ENCODE results near the gene AP2S1.

The AP2S1 gene

GRCh38 chr19:46821512-46822409 lies 28.9 kb downstream of the AP2S1 start:
- no peaks in the 10 kb centered on the region for H3K36me3 ChIP-seq (ENCODE audit: control insufficient read depth in 2 of 2, insufficient read depth in 1 of 2, low read length in 2 of 2)
- ChIA-PET CTCF (interaction anchor here (0.6 to 2.4 kb wide), 7 partner anchors 19 to 201 kb away, joined by 3 to 7 read pairs (median 3); no protein-coding TSS in a partner anchor), POLR2A (interaction anchor here (1.1 to 3.8 kb wide), 4 partner anchors 18 to 37 kb away, joined by 3 to 44 read pairs (median 3); partner anchors contain the start of gene SLC1A5)
- H3K27ac ChIP-seq (ENCODE audit: extremely low read depth, low read depth, low read length), result no peak overlapping the region
- H3K4me3 ChIP-seq (ENCODE audit: low read depth, low read length), result no peak overlapping the region
- TF ChIP-seq GLIS1 (tag by site-specific recombination; IDR thresholded peaks at IDR 0.05), result peak; percentile 42
- no peak for TF ChIP-seq ZNF350 (tag by site-specific recombination; IDR thresholded peaks at IDR 0.05)
- H3K4me1 ChIP-seq (ENCODE audit: control insufficient read depth, insufficient read depth, low read length), result peaks cover 7% of the 10 kb centered on the region
- no peaks in the 10 kb centered on the region for H3K9me3 ChIP-seq (ENCODE audit: control insufficient read depth, insufficient read depth, low read depth, low read length)

GRCh38 chr19:46818812-46819211 lies 31.8 kb downstream of the AP2S1 start:
- Histone ChIP-seq H3K36me3 (ENCODE audit: control insufficient read depth in 2 of 2, insufficient read depth in 1 of 2, low read length in 2 of 2) (no peaks in the 10 kb centered on the region), H3K4me1 (ENCODE audit: control insufficient read depth, insufficient read depth, low read length) (peaks cover 9% of the 10 kb centered on the region), H3K27ac (ENCODE audit: extremely low read depth, low read depth, low read length) (no peak overlapping the region), H3K4me3 (ENCODE audit: low read depth, low read length) (no peak overlapping the region), H3K9me3 (ENCODE audit: control insufficient read depth, insufficient read depth, low read depth, low read length) (no peaks in the 10 kb centered on the region)
- TF ChIP-seq MYNN (tag by site-specific recombination; IDR thresholded peaks at IDR 0.05; ENCODE audit: borderline replicate concordance), result no peak
- peak; percentile 32 for TF ChIP-seq SP2 (tag by site-specific recombination; IDR thresholded peaks at IDR 0.05)
- ChIA-PET CTCF (interaction anchor here (0.6 to 0.9 kb wide), 3 partner anchors 27 to 283 kb away, joined by 3 to 4 read pairs (median 3); no protein-coding TSS in a partner anchor), POLR2A (interaction anchor here (0.7 kb wide), 1 partner anchor 474 kb away, joined by 5 read pairs; no protein-coding TSS in a partner anchor)

GRCh38 chr19:46815833-46816627 lies 34.6 kb downstream of the AP2S1 start:
- H3K4me3 ChIP-seq (ENCODE audit: low read depth, low read length), result no peak overlapping the region
- CTCF ChIA-PET, result interaction anchor here (0.5 to 1.0 kb wide), 5 partner anchors 21 to 263 kb away, joined by 3 to 5 read pairs (median 3); no protein-coding TSS in a partner anchor
- H3K9me3 ChIP-seq (ENCODE audit: control insufficient read depth, insufficient read depth, low read depth, low read length), result no peaks in the 10 kb centered on the region
- TF ChIP-seq ZNF362 (tag by site-specific recombination; IDR thresholded peaks at IDR 0.05) (peak; percentile 48; the same call in 1 of the 2 replicates), ZNF449 (tag by site-specific recombination; IDR thresholded peaks at IDR 0.05) (no peak), ZFHX2 (tag by site-specific recombination; conservative IDR thresholded peaks at IDR 0.05) (peak; percentile 52; the same call in 1 of the 2 replicates)
- no peak overlapping the region for H3K27ac ChIP-seq (ENCODE audit: extremely low read depth, low read depth, low read length)
- H3K4me1 ChIP-seq (ENCODE audit: control insufficient read depth, insufficient read depth, low read length), result peaks cover 16% of the 10 kb centered on the region
- POLR2A ChIA-PET, result interaction anchor here (0.6 kb wide), 2 partner anchors 14 to 160 kb away, joined by 5 to 9 read pairs; no protein-coding TSS in a partner anchor
- H3K36me3 ChIP-seq (ENCODE audit: control insufficient read depth in 2 of 2, insufficient read depth in 1 of 2, low read length in 2 of 2), result no peaks in the 10 kb centered on the region

GRCh38 chr19:46813839-46814358 lies 36.7 kb downstream of the AP2S1 start:
- H3K9me3 ChIP-seq (ENCODE audit: control insufficient read depth, insufficient read depth, low read depth, low read length), result no peaks in the 10 kb centered on the region
- peaks cover 10% of the 10 kb centered on the region for H3K4me1 ChIP-seq (ENCODE audit: control insufficient read depth, insufficient read depth, low read length)
- no peak overlapping the region for H3K4me3 ChIP-seq (ENCODE audit: low read depth, low read length)
- no peak overlapping the region for H3K27ac ChIP-seq (ENCODE audit: extremely low read depth, low read depth, low read length)
- TF ChIP-seq HOXC10 (CRISPR knock-in tag; IDR thresholded peaks at IDR 0.05), result no peak
- TF ChIP-seq SP3 (tag by site-specific recombination; IDR thresholded peaks at IDR 0.05), result 0 out of 2 replicates have a peak, but pooled peaks have one; percentile 4
- TF ChIP-seq PRDM1 (tag by site-specific recombination; IDR thresholded peaks at IDR 0.05), result 0 out of 2 replicates have a peak, but pooled peaks have one; percentile 27
- 0 out of 2 replicates have a peak, but pooled peaks have one; percentile 13 for TF ChIP-seq ZNF366 (tag by site-specific recombination; conservative IDR thresholded peaks at IDR 0.05)
- no peak for TF ChIP-seq ZNF350 (tag by site-specific recombination; IDR thresholded peaks at IDR 0.05)
- no peaks in the 10 kb centered on the region for H3K36me3 ChIP-seq (ENCODE audit: control insufficient read depth in 2 of 2, insufficient read depth in 1 of 2, low read length in 2 of 2)
- ChIA-PET CTCF (interaction anchor here (0.6 kb wide), 1 partner anchor 60 kb away, joined by 3 read pairs; no protein-coding TSS in a partner anchor), POLR2A (interaction anchor here (1.2 kb wide), 1 partner anchor 26 kb away, joined by 3 read pairs; the partner anchor contains the start of gene SLC1A5)

Measured in HEK293 (cell line).